ENCODE data around the gene ELAVL2. TPM values are rescaled to one million over a fixed set of nuclear protein-coding genes. Genes with fewer than 3 reads are reported as not detected.

The ELAVL2 gene
- total RNA-seq, 1 donor from 2014 or later: 0.51 TPM

GRCh38 chr9:23663536-23663935, 162.5 kb downstream of the ELAVL2 start:
- no peak for TF ChIP-seq CTCF (IDR thresholded peaks at IDR 0.05)
- no peak overlapping the region for H3K4me3 Mint-ChIP-seq (ENCODE audit: unreplicated experiment)
- H3K9me3 Mint-ChIP-seq (ENCODE audit: unreplicated experiment): peaks cover 15% of the 10 kb centered on the region
- no peaks in the 10 kb centered on the region for H3K27me3 Mint-ChIP-seq (ENCODE audit: unreplicated experiment)
- no peak overlapping the region for H3K27ac Mint-ChIP-seq (ENCODE audit: unreplicated experiment)
- no peaks in the 10 kb centered on the region for H3K36me3 Mint-ChIP-seq (ENCODE audit: unreplicated experiment)
- H3K4me1 Mint-ChIP-seq (ENCODE audit: unreplicated experiment): no peaks in the 10 kb centered on the region
- no peak for DNase-seq (ENCODE audit: extremely low spot score, unreplicated experiment)

GRCh38 chr9:23663125-23663524, 162.9 kb downstream of the ELAVL2 start:
- Mint-ChIP-seq H3K36me3 (ENCODE audit: unreplicated experiment) (no peaks in the 10 kb centered on the region), H3K4me1 (ENCODE audit: unreplicated experiment) (no peaks in the 10 kb centered on the region), H3K27me3 (ENCODE audit: unreplicated experiment) (no peaks in the 10 kb centered on the region), H3K9me3 (ENCODE audit: unreplicated experiment) (peaks cover 15% of the 10 kb centered on the region), H3K4me3 (ENCODE audit: unreplicated experiment) (no peak overlapping the region), H3K27ac (ENCODE audit: unreplicated experiment) (no peak overlapping the region)
- no peak for DNase-seq (ENCODE audit: extremely low spot score, unreplicated experiment)
- no peak for TF ChIP-seq CTCF (IDR thresholded peaks at IDR 0.05)

- TF ChIP-seq CTCF (IDR thresholded peaks at IDR 0.05): no peak
- Mint-ChIP-seq H3K4me1 (ENCODE audit: unreplicated experiment) (no peaks in the 10 kb centered on the region), H3K27me3 (ENCODE audit: unreplicated experiment) (no peaks in the 10 kb centered on the region), H3K36me3 (ENCODE audit: unreplicated experiment) (no peaks in the 10 kb centered on the region), H3K4me3 (ENCODE audit: unreplicated experiment) (no peak overlapping the region), H3K27ac (ENCODE audit: unreplicated experiment) (no peak overlapping the region), H3K9me3 (ENCODE audit: unreplicated experiment) (peaks cover 8% of the 10 kb centered on the region)
- DNase-seq (ENCODE audit: extremely low spot score, unreplicated experiment): no peak
Measured at GRCh38 chr9:23662320-23662719, 163.7 kb downstream of the ELAVL2 start.

DNA sequence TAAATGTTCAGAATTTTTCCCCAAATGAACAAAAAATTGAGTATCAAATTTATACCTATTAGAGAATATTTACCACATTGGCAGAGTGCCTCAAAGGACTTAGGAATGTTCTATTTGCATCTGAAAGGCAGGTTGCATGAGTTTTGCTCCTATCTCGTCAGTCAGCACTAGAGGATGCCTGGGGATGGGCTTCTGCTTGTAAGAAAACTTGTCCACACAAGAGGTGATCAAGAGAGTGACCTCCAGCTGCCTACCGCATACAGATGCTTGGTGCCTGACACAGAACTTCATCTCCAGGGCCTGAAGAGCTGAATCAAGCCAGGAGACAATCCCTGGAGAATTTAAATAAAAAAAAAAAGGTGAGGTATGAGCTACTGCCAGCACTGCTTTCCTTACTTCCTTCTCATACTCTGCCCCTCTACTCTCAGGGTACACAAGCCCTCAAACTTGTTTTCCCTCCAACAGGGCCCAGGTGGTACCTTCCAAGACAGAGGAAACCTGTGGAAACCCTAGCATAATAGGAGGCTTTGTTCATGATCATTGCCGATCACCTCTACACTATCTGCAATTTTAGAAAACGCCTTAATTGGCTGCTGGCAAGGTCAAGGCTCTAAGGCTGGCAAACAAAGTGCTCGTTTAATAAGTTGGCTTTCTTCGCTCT, 166.6 kb downstream of the ELAVL2 start:
- peaks cover 6% of the 10 kb centered on the region for H3K9me3 Mint-ChIP-seq (ENCODE audit: unreplicated experiment)
- H3K27me3 Mint-ChIP-seq (ENCODE audit: unreplicated experiment): no peaks in the 10 kb centered on the region
- no peak overlapping the region for H3K4me3 Mint-ChIP-seq (ENCODE audit: unreplicated experiment)
- H3K27ac Mint-ChIP-seq (ENCODE audit: unreplicated experiment): no peak overlapping the region
- no peak for DNase-seq (ENCODE audit: extremely low spot score, unreplicated experiment)
- no peaks in the 10 kb centered on the region for H3K4me1 Mint-ChIP-seq (ENCODE audit: unreplicated experiment)
- H3K36me3 Mint-ChIP-seq (ENCODE audit: unreplicated experiment): no peaks in the 10 kb centered on the region
- TF ChIP-seq CTCF (IDR thresholded peaks at IDR 0.05): no peak

GRCh38 chr9:23658376-23659258, 167.4 kb downstream of the ELAVL2 start:
- H3K27me3 Mint-ChIP-seq (ENCODE audit: unreplicated experiment): no peaks in the 10 kb centered on the region
- DNase-seq (ENCODE audit: extremely low spot score, unreplicated experiment): no peak
- no peaks in the 10 kb centered on the region for H3K4me1 Mint-ChIP-seq (ENCODE audit: unreplicated experiment)
- no peaks in the 10 kb centered on the region for H3K36me3 Mint-ChIP-seq (ENCODE audit: unreplicated experiment)
- H3K4me3 Mint-ChIP-seq (ENCODE audit: unreplicated experiment): no peak overlapping the region
- H3K27ac Mint-ChIP-seq (ENCODE audit: unreplicated experiment): no peak overlapping the region
- H3K9me3 Mint-ChIP-seq (ENCODE audit: unreplicated experiment): peaks cover 6% of the 10 kb centered on the region
- no peak for TF ChIP-seq CTCF (IDR thresholded peaks at IDR 0.05)

All from osteocyte (in vitro differentiated cells).